GM19238 (cell line): ENCODE results near the gene SEMA3C.

Source experiments
- DNase-seq: peaks from one replicate; pipeline ENCODE4 v3.0.0; 2011; ENCODE audit warnings: low spot score; ENCODE audit not compliant: insufficient read length

Gene SEMA3C

DNA sequence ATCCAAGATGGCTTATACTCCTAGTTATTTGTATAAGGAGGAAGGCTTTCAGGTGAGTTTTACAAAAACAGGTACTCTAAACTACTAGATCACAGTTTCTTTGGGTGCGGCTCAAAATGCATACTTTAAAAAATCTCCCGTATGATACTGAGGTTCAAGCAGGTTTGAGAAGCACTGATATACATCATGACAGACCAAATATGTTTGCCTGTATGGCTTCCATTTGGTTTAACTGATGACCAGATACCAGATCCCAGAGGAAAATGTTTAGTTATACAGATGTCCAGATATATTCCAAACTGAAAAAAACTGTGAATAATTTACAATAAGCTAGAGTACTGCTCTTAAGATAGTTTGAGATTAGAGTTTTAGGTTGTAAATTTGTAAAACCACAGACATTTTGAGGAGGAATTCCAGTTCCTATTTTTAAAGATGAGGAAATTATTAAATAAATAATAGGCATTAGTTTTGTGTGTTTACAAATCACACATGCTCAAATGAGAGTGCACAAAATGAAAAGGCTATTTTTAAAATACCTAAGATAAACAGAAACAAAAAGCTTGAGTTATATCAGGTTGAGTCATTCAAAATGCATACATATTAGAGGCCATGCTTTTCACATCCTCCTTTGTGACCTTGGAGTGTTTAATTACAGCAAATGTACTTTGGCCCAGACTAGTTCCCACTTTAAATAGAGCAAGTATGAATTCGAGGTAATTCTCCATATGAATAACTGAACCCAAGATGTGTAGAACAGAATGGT, 60.5 kb downstream of the SEMA3C start:
- DNase-seq: no peak

DNA sequence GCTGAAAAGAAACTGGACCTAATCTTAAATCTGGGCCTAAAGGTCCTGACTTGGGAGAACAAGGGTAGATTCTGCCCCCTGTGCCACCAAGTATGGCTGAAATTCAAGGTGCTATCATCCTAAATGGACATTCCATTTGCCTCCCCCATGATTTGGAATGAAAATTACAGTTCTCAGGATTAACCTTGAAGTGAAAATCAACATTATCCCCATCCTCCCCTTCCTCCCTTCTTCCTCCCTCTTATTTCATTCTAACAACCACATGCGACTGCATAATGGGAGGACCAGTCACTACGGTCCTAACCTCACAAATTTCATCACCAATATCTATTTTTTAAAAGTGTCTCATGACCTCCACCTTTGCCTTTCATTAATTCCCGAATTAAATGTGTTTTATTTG, 62.1 kb downstream of the SEMA3C start:
- DNase-seq: no peak

DNA sequence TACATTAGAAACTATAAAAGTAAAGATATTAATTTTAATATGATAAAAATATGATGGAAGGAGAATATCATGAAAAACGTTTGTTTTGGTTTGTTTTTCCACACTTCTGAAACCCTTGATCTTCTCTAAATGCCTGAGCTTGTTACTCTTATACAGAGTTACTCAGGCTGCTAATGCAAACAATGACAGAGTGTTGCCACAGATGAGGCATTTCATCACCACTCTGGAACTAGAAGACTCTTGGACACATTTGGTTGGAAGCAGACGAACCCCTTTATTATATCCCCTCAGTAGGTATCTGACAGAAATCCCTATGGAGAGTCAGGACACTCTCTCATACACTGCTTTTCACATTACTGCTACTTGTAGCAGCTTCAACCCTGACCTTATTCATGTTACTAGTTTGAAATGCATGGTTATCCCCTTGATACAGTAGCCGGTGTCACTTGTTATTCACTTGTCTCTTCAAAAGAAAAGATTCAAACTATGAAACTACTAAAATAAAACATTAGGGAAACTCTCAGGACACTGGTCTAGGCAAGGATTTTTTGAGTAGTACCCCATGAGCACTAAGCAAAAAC, 66.9 kb downstream of the SEMA3C start:
- DNase-seq: no peak

DNA sequence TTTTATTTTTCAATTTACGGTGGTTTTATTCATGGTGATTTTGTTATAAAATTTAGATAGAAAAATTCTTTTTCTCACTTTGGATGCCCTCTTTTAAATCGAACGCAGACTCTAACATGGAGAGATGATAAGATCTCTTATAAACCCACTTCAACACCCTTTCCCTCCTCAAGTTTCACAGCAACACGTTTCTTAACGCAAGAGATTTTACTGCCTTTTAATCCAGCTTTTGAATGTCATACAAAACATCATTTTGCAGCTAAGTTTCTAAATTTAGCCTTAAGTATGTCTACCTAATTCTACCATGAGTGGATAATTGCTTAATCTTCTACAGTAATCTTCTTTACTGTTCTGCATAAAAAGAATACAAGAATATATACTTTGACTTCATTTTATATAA, 70.0 kb downstream of the SEMA3C start:
- no peak for DNase-seq

DNA sequence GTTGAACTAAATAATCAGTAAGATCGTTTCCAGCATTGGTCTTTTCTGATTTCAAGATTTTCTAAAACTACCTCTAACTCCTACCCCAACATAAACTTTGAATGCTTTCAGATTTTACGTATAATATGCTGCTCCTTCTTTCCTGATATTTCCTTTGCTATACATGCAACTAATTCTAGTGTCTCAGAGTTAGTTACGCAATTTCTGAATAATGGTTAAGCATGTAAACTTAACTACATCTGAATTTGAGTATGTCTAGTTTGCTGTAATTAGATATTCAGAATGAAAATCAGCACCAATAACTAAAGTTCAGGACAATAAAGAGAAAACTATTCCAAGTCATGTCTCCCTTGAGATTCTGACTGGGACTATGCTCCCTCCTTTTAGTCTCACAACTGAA, 71.0 kb downstream of the SEMA3C start:
- DNase-seq: no peak

DNA sequence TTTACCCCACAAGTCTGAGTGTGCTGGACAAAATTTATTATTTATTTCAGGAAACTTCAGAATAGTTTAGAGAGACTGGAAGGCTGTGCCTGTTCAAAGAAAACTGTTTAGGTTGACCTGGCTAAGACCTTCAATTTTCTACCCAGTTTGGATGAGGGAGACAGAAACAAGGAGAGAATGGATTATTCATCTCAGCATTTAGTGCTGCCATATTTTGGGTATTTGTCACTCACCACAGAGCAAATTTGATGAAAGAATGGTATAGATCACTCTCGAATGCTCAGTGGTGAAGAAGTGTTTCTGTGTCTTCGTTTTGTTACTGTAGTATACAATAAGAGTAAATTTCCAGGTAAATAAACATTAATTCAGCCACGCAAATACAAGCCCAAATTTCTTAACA, 71.8 kb downstream of the SEMA3C start:
- no peak for DNase-seq

DNA sequence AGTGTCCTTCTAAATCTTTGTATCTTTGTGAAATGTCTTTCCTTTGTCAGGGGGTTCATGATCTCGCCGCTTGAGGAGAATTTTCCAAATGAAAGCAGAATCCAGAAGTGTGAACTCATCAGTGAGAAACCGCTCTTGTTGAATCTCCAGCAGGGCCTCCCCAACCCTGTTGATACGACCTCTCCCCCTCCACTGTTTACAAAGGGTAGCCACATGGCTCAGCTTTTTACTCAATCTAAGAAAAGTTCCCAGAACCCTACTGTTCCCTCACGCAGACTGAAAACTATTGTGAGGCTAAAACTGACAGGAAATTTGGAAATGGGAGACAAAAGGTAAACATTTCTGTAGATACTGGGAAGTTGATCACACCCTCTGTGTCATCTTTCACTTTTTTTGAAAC, 73.9 kb downstream of the SEMA3C start:
- no peak for DNase-seq

DNA sequence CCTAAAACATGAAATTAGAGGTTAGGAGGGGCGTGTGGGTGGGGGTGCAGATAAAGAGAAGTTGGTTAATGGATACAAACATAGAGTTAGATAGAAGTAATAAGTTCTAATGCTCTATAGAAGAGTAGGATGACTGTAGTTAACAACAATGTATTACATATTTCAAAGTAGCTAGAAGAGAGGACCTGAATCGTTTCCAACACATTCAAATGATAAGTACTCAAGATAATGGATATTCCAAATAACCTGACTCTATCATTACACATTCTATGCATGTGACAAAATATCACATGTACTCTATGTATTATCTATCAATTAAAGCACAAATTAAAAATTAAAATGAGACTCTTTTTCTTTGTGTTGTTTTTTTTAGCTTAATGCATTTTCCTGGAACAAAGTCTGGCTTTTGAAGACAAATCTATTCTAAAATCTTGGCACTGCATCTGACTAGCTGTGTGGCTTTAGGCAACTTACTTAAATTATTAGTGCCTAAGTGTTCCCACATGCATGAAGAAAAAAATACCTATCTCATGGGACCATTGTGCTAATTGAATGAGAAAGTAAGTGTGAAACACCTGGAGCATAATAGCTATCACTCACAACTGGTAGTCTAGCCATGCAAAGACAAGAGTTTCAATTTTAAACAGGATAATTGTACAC, 75.7 kb downstream of the SEMA3C start:
- no peak for DNase-seq

DNA sequence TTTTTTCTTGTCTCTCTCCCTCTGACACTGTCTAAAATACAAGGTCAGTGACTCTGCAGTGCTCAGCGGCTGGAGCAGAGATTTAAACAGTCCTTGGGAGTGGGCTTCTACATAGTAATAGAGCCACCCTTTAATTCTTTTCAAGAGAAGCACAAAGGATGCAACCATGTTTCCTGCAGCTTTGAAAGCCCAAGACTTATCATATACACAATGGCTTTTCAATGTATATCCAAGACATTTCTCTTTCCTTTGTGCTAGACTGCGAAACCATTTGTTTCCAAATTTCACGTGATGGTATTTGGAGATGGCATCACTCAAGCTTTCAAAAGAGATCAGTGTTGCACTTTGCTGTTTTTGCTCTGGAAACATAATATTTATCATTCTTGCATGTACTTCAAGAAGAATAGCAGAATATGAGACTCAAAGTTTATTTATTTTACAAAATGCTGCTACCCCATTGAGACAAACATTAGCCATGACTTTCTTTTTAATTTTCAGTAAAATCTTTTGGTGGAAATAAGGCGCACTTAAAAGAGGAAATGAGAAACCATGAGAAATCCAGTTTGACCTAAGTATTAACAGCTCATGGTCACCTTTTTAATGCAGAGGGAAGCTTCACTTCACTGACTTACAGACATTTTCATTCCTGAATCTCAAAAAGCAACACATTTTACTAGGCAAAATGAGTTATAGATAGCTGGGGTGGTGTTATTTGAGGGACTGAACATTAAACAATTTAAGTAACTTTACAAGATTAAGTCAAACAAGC, 76.6 kb downstream of the SEMA3C start:
- DNase-seq: no peak

DNA sequence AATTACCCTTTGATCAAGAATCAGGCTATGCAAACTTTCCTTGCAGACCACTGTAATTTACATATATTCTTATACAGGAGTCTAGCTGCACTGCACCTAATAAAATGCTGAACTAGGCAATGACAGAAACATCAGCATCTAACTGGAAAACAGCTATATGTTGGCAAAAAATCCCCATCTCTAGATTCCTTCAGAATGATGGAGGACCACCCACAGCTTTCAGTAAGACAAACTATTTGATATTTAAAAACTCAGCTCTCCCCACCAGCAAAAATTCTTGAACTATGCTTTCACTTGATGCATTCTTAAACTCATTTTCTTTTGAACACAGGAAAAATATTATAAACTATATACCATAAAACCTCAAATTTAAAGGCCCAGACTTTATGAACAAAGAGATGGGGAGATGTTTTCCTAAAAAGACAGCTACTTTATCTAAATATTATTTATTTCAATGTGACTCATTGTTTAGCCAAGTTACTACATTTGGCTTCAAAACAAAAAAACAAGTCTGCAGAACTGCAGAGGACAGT, 77.4 kb downstream of the SEMA3C start:
- no peak for DNase-seq

DNA sequence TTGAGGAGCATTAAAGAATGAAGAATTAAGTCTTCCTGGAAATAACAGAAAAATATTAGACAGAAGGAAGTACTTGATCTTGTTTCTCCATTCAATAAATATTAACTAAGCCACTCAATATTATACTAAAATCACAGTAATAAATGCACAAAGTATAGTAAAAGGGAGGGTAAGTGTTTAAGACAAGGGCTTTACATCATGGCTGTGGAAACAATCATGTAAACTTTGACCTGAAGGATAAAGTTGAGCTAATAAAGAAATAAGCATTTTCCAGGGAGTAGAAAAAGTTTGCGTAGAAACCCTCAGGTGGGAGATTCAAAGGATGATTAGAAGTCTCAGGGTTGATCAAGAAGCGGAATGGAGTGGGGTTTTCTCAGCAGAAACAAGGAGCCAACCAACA, 78.2 kb downstream of the SEMA3C start:
- no peak for DNase-seq

DNA sequence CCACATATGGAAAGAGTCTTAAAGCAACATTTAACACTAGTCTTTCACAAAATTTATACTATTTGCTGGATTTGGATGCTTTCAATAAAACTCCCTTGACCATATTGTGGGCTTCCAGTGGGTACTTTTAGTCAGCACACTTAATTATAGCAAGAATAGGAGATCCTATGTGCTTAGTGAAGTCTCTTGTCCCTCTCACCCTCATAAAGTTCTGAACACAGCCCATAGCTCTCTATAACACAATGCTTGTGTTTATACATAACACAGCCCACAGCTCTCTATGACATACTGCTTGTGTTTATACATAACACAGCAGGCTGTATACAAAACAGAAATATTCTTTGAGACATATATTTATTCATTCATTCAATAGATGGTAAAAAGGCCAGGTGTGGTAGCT, 79.0 kb downstream of the SEMA3C start:
- no peak for DNase-seq

DNA sequence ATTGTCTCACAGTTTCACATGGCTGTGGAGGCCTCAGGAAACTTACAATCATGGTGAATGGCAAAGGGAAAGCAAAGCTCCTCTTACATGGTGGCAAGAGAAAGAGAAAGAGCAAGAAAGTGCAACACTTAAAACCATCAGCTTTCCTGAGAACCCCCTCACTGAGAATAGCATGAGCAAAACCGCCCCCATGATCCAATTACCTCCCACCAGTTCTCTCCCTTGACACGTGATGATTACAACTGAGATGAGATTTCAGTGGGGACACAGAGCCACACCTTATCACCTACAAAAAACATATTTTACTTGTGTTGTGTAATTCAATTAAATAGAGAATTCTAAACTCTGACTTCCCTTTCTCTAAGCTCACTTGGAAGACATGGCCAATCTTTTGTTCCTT, 80.2 kb downstream of the SEMA3C start:
- no peak for DNase-seq

DNA sequence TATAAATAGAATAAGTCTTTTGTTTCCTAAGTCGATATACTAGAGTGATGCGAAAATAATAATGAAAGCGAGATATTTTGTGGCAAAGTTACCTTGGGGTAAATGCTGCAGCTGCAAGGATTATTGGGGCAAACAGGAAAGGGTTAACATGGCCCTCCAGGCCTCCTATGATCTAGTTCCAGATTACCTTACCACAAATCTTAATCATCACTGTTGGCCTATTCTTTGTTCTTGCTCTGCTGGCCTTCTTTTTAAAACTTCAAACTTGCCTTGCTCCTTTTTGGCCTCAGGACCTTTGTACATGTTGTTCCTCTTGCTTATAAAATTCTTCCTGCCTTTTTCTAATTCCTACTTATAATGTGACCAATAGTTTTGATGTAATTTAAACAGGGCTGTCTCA, 81.5 kb downstream of the SEMA3C start:
- DNase-seq: no peak

DNA sequence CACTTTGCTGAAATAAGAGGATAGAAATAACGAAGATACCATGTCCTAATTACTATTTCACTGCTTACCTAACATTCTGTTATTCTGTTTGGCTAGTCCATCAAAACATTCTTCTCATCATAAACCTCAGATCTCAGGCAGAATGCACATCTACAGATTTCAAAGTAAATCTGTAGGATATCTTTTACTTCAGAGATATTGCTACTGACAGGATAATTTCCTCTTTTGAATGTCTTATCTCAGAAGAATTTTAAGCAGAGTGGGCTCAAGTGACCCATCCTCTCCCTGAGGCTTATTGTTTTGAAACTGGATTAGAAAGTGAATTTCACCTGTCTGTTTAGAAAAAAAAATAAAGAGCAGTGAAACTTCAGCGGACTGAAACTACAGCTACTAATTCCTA, 83.6 kb downstream of the SEMA3C start:
- DNase-seq: no peak

DNA sequence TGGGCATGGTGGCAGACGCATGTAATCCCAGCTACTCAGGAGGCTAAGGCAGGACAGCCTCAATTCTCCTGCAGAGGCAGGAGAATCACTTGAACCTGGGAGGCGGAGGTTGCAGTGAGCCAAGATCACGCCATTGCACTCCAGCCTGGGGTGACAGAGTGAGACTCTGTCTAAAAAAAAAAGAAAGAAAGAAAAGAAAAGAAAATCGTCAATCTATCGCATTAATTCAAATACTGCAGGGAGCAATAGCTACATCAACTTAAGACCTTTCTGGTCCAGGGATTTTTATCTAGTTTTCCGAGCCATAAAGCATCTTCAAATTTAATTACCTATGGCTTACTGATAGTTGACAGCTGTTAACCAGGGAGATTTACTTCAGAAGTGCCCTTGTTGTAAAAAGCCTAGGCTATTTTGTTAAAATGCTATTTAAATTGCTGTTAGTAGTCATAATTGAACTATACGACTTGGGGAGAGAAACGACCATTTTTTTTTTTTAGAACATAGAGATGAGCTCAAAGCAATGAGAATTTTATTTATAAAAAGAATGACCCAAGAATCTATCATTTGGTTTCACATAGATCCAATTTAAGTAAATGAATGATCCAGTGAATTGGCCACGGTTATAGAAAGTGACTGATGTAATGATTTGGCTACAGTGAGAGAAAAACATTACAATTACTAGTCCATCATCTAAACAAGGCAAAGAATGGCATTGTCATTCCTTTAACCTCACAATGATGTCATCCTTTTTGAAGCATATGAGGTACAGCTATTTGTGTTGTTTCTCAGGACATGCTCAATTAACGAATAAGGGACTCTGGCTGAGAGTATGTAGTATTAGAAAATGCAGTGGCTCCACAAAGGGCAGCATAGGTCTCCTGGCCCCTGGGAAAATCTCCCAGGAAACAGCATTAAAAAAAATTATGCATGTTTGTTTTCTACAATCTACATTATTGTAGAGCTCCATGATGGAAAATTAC, 85.3 kb downstream of the SEMA3C start:
- DNase-seq: no peak

DNA sequence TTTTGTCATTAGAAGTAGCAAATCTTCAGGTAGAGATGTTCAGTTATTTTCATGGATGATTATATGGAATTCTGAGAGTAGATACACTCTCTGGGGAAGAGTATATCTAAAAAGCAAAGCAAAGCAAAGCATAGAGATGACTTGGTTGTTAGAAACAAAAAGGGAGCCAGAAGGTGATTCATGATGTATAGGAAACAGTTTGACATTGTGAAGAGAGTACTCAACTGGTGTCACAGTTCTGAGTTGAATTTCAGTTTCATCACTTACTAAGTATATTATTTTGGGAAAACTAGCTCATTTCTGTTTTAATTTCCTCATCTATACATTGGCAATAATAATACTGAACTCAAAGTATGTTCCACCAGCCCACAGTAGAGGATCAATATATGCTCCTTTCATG, 86.8 kb downstream of the SEMA3C start:
- no peak for DNase-seq

DNA sequence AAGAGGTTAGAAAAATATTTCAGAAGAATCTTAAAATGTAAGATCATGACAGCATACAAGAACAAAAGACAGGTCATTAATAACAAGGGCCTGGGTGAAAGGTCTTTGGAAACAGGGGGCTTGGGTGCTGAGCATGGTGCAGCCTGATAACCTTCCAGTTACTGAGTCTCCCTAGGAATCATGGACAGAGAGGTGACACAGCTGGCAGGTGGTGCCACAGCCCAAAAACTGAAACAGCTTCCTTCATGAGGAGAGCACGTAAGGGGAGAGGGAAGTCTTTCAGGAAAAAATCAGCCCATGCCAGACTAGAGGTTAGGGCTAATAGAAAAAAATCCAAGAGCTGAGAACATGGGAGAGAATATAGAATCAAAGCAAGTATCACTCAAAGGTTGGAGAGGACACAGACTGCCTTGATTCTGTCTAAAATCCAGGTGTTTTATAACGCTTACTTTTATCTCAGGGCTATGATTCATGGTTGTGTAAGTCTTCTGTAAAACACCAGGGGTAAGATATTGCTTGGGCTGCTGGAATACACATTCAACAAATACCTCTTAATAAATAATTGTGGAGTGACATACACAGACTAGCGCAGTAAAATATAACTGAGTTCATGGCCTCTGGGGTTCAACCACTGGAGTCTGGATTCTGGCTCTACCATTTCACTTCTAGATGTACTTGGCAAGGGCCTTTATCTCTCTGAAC, 88.1 kb downstream of the SEMA3C start:
- DNase-seq: no peak

DNA sequence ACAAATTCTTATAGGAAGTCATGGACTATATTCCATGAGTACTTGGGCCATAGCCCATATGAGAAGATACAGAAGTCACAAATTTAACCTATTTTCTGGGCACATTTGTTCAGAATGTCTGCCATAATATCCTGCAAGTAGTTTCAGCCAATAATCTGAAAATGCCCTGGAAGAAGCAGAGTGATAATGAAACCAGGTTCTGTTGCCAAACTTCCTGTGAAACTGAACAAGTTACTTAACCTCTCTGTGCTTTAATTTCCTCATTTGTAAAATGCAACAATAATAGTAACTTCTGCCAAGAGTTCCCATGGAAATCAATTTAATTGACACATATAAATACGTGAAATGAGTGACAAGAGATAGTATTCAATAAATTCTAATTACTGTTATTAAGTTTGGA, 88.8 kb downstream of the SEMA3C start:
- no peak for DNase-seq

DNA sequence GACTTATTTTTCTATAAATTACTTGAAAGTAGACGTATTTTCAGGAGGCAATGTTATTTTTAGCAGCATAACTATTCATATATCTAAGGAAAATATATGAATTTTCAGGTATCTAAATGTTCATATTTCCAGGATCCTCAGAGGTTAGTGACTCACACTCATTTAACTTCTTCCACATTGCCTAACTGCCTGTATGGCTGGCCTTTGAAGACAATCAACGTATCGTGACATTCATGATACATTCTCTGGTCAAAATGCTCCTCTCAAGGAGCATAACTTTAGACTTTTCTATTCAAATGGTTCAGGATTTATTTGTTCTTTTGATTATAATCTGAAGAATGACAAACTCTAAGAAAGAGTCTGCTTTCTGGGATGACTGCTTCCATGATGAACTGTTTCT, 89.3 kb downstream of the SEMA3C start:
- DNase-seq: no peak
